ENCODE data around the gene ZNF277. TPM values are rescaled to one million over a fixed set of nuclear protein-coding genes. Genes with fewer than 3 reads are reported as not detected.

ZNF277 gene
- total RNA-seq, 4 donors from 2014 or later, result 17.1 to 38.4 (median 29.5) TPM

DNA sequence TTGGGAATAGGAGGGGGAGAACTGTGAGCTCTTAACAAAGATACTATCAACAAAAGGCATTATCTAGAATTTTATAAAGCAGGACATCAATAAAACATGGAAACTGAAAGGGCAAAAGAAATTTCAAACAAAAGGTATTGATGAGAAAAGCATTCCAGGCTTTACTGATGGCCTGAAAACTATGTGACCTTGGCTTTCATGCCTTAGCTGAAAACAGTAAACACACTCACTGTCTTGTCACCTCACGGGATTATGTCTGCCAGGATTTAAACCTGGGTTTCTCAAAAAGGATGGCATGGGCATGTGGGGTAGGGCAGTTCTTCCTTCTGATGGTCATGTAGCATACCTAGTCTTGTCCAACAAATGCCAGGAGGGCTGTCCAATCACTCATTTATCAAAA lies 23.2 kb upstream of the ZNF277 start:
- Histone ChIP-seq H3K27ac (no peak overlapping the region), H3K36me3 (no peaks in the 10 kb centered on the region), H3K4me1 (peaks cover 0 to 23% (median 0%) of the 10 kb centered on the region in 3 donors), H3K4me3 (no peak overlapping the region), H3K9me3 (no peaks in the 10 kb centered on the region), H3K27me3 (no peaks in the 10 kb centered on the region)
- no peak for TF ChIP-seq POLR2AphosphoS5 (IDR thresholded peaks at IDR 0.05)
- TF ChIP-seq, protein P1, sequence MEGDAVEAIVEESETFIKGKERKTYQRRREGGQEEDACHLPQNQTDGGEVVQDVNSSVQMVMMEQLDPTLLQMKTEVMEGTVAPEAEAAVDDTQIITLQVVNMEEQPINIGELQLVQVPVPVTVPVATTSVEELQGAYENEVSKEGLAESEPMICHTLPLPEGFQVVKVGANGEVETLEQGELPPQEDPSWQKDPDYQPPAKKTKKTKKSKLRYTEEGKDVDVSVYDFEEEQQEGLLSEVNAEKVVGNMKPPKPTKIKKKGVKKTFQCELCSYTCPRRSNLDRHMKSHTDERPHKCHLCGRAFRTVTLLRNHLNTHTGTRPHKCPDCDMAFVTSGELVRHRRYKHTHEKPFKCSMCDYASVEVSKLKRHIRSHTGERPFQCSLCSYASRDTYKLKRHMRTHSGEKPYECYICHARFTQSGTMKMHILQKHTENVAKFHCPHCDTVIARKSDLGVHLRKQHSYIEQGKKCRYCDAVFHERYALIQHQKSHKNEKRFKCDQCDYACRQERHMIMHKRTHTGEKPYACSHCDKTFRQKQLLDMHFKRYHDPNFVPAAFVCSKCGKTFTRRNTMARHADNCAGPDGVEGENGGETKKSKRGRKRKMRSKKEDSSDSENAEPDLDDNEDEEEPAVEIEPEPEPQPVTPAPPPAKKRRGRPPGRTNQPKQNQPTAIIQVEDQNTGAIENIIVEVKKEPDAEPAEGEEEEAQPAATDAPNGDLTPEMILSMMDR (IDR thresholded peaks at IDR 0.05), result no peak
- TF ChIP-seq POLR2A (IDR thresholded peaks at IDR 0.05), result no peak
- TF ChIP-seq EP300 (IDR thresholded peaks at IDR 0.05), result no peak
- WGBS, 2 donors (ENCODE audit: low coverage in 1 of 2), result 82 to 90% methylated on average over 1 of the region's 1 CpG
- no peak for ATAC-seq

DNA sequence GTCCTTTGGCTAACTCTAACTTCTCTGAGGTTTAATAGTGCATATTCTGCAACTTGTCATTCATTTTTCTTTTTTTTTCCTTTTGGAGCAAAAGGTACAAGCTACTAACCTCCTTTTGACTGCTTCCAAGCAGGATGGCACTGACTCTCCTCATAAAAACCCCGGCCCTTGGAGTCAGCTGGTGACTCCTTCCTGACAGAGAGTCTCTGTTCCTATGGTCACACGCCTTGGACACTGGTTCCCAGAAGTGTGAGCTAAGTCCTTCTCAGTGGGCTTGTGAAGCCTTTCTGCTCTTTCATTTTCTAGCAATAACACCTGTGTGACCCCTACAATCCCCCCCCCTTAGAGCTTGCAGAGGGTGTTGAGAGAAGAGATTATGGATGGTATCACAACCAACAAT lies 22.0 kb upstream of the ZNF277 start:
- Histone ChIP-seq H3K9me3 (no peaks in the 10 kb centered on the region), H3K27ac (no peak overlapping the region), H3K4me3 (no peak overlapping the region), H3K36me3 (no peaks in the 10 kb centered on the region), H3K27me3 (no peaks in the 10 kb centered on the region), H3K4me1 (peaks cover 0 to 23% (median 0%) of the 10 kb centered on the region in 3 donors)
- 89% methylated on average over 2 of the region's 2 CpGs; no CpG with 5 or more reads in 1 of the 2 donors for WGBS, 2 donors (ENCODE audit: low coverage in 1 of 2)
- TF ChIP-seq, protein P1 (IDR thresholded peaks at IDR 0.05), result no peak
- TF ChIP-seq EP300 (IDR thresholded peaks at IDR 0.05) (no peak), POLR2A (IDR thresholded peaks at IDR 0.05) (no peak), POLR2AphosphoS5 (IDR thresholded peaks at IDR 0.05) (no peak)
- ATAC-seq, result no peak

DNA sequence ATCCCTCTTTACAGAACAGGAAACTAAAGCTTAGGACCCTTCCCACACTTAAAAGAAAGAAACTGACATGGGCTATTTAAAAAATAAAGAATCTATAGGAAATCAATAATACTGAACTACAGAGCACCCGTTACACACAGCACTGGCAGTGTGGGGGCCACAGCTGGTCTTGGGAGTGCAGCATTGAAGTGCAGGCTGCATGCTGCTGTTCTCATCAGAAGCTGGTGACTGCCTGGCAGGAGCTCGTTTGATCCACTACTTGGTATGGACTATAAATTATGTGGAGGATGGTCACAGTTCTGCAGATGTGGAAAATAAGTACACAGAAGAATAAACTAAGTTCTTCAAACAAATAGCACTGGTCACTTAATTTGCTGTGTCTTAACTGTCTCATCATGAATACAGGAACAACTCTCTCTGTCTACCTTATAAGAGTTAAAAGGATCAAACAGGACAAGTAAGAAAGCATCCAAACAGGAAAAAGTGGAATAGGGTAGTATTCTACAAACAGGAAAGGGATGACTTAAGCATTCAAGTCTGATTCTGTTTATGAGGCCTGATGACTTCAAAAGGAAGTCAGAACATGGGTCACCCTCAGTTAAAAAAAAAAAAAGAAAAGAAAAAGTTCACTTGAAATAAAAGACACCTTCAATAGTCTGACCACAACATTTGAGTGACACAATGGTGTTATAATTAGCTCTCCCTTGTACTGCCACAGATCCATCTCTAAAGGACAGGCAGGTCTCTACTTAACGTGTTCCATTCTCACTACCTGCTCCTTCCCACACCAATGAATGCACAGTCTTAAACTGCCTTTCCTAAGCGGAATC lies 21.3 kb upstream of the ZNF277 start:
- H3K9me3 ChIP-seq, result no peaks in the 10 kb centered on the region
- 60 to 86% methylated on average over 4 of the region's 4 CpGs for WGBS, 2 donors (ENCODE audit: low coverage in 1 of 2)
- H3K27ac ChIP-seq, result no peak overlapping the region
- TF ChIP-seq POLR2AphosphoS5 (IDR thresholded peaks at IDR 0.05), result no peak
- TF ChIP-seq POLR2A (IDR thresholded peaks at IDR 0.05), result no peak
- TF ChIP-seq EP300 (IDR thresholded peaks at IDR 0.05), result no peak
- TF ChIP-seq, protein P1 (IDR thresholded peaks at IDR 0.05), result no peak
- ATAC-seq, result no peak
- H3K4me1 ChIP-seq, result peaks cover 0 to 18% (median 0%) of the 10 kb centered on the region in 3 donors
- H3K36me3 ChIP-seq, result no peaks in the 10 kb centered on the region
- H3K27me3 ChIP-seq, result no peaks in the 10 kb centered on the region
- no peak overlapping the region for H3K4me3 ChIP-seq

DNA sequence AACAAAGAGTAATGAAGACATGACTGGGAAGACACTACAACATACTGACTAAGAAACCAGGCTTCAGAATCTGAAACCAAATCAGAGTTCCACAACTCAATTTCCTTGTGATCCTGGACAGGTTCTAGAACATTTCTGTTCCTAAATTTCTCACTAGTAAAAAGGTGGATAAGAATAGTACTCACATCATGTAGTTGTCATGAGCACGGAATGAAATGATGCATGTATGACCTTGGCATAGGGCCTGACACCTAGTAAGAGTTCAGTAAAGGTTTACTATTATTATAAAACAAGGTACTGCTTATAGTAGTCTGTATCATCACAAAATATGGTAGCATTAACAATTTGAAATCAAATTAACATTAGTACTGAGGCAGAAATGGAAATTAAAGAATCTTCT lies 20.2 kb upstream of the ZNF277 start:
- TF ChIP-seq, protein P1 (IDR thresholded peaks at IDR 0.05), result no peak
- TF ChIP-seq EP300 (IDR thresholded peaks at IDR 0.05) (no peak), POLR2AphosphoS5 (IDR thresholded peaks at IDR 0.05) (no peak), POLR2A (IDR thresholded peaks at IDR 0.05) (no peak)
- WGBS, 2 donors (ENCODE audit: low coverage in 1 of 2), result 71 to 81% methylated on average over 1 of the region's 1 CpG
- Histone ChIP-seq H3K4me3 (no peak overlapping the region), H3K4me1 (peaks cover 0 to 14% (median 0%) of the 10 kb centered on the region in 3 donors), H3K9me3 (no peaks in the 10 kb centered on the region), H3K27me3 (no peaks in the 10 kb centered on the region), H3K36me3 (no peaks in the 10 kb centered on the region), H3K27ac (no peak overlapping the region)
- no peak for ATAC-seq

DNA sequence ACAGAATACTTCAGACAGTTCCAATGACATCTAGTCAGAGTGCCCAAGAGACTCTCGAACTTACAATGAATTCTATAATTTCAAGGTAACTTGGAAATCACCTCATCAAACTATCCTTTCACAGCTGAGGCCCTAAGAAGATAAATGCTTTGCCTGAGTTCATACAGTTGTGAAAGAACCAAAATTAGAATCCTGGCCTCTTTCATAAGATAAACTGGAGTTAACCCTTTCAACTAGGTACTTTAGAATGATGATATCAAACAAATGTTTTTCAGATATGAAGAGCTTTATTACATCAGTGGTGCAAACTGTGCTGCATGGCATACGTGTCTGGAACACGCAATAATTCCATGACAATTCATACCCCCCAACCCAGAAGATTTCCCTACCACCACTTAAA lies 18.2 kb upstream of the ZNF277 start:
- ATAC-seq, result no peak
- H3K4me1 ChIP-seq, result peaks cover 0 to 5% (median 0%) of the 10 kb centered on the region in 3 donors
- no peaks in the 10 kb centered on the region for H3K36me3 ChIP-seq
- 83 to 92% methylated on average over 3 of the region's 3 CpGs for WGBS, 2 donors (ENCODE audit: low coverage in 1 of 2)
- no peaks in the 10 kb centered on the region for H3K27me3 ChIP-seq
- no peak overlapping the region for H3K4me3 ChIP-seq
- no peaks in the 10 kb centered on the region for H3K9me3 ChIP-seq
- no peak overlapping the region for H3K27ac ChIP-seq
- TF ChIP-seq, protein P1 (IDR thresholded peaks at IDR 0.05), result no peak
- TF ChIP-seq POLR2A (IDR thresholded peaks at IDR 0.05) (no peak), EP300 (IDR thresholded peaks at IDR 0.05) (no peak), POLR2AphosphoS5 (IDR thresholded peaks at IDR 0.05) (no peak)
